ENCODE data around the gene ABLIM3.
"Not testable (repeated sequence)": the region's sequence is repeated elsewhere in the genome, so short reads cannot be mapped to it uniquely, and the experiment has no call there.

The ABLIM3 gene

GRCh38 chr5:149261246-149261645 is 120.0 kb downstream of the ABLIM3 start:
- DNase-seq, result no peak

GRCh38 chr5:149262315-149262714 is 121.0 kb downstream of the ABLIM3 start:
- no peak for DNase-seq

GRCh38 chr5:149264439-149265067 is 123.3 kb downstream of the ABLIM3 start:
- no peak for DNase-seq

- DNase-seq, result no peak
These were observed 123.8 kb downstream of the ABLIM3 start for GRCh38 chr5:149265068-149265465.

- DNase-seq, result peak; percentile 48
These were observed 124.3 kb downstream of the ABLIM3 start for GRCh38 chr5:149265597-149265996.

- no peak for DNase-seq
These were observed 126.1 kb downstream of the ABLIM3 start for GRCh38 chr5:149267241-149267973.

- DNase-seq, result peak; percentile 47
These were observed 127.8 kb downstream of the ABLIM3 start for GRCh38 chr5:149268928-149269557.

GRCh38 chr5:149271195-149271715 is 130.0 kb downstream of the ABLIM3 start:
- DNase-seq, result no peak

GRCh38 chr5:149271716-149272563 is 130.6 kb downstream of the ABLIM3 start, which contains the start of gene AFAP1L1:
AFAP1L1 (plus strand) TSS chr5:149271859; CDS start chr5:149271969, 110 bp downstream.
- DNase-seq, result peak; percentile 20

- DNase-seq, result not testable (repeated sequence)
These were observed 131.5 kb downstream of the ABLIM3 start for GRCh38 chr5:149272781-149273180.

- DNase-seq, result no peak
These were observed 131.9 kb downstream of the ABLIM3 start for GRCh38 chr5:149273237-149273636.

GRCh38 chr5:149273950-149274349 is 132.7 kb downstream of the ABLIM3 start:
- DNase-seq, result no peak

- DNase-seq, result no peak
These were observed 133.6 kb downstream of the ABLIM3 start for GRCh38 chr5:149274939-149275338.

GRCh38 chr5:149277801-149278200 is 136.5 kb downstream of the ABLIM3 start:
- no peak for DNase-seq

GRCh38 chr5:149278451-149279210 is 137.3 kb downstream of the ABLIM3 start:
- no peak for DNase-seq

- no peak for DNase-seq
These were observed 138.4 kb downstream of the ABLIM3 start for GRCh38 chr5:149279661-149280060.

GRCh38 chr5:149280124-149280523 is 138.8 kb downstream of the ABLIM3 start:
- DNase-seq, result no peak

- DNase-seq, result no peak
These were observed 139.5 kb downstream of the ABLIM3 start for GRCh38 chr5:149280802-149281201.

GRCh38 chr5:149282027-149282965 is 141.0 kb downstream of the ABLIM3 start:
- DNase-seq, result no peak

GRCh38 chr5:149282966-149283332 is 141.7 kb downstream of the ABLIM3 start:
- DNase-seq, result no peak
